ENCODE measurements around the gene SMIM24.
"Not testable (repeated sequence)": the region's sequence is repeated elsewhere in the genome, so short reads cannot be mapped to it uniquely, and the experiment has no call there.

The SMIM24 gene

GRCh38 chr19:3454656-3455392, 25.5 kb downstream of the SMIM24 start:
- TF ChIP-seq, protein P1, sequence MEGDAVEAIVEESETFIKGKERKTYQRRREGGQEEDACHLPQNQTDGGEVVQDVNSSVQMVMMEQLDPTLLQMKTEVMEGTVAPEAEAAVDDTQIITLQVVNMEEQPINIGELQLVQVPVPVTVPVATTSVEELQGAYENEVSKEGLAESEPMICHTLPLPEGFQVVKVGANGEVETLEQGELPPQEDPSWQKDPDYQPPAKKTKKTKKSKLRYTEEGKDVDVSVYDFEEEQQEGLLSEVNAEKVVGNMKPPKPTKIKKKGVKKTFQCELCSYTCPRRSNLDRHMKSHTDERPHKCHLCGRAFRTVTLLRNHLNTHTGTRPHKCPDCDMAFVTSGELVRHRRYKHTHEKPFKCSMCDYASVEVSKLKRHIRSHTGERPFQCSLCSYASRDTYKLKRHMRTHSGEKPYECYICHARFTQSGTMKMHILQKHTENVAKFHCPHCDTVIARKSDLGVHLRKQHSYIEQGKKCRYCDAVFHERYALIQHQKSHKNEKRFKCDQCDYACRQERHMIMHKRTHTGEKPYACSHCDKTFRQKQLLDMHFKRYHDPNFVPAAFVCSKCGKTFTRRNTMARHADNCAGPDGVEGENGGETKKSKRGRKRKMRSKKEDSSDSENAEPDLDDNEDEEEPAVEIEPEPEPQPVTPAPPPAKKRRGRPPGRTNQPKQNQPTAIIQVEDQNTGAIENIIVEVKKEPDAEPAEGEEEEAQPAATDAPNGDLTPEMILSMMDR (IDR thresholded peaks at IDR 0.05; ENCODE audit: control extremely low read depth, extremely low read depth, low read depth, missing control alignments) = no peak
- CTCF ChIA-PET = interaction anchor here (1.2 kb wide), 1 partner anchor 15 kb away, joined by 3 read pairs; no protein-coding TSS in a partner anchor
- POLR2A ChIA-PET = interaction anchor here (0.7 kb wide), 1 partner anchor 47 kb away, joined by 6 read pairs; no protein-coding TSS in a partner anchor
- no peak for DNase-seq (ENCODE audit: extremely low spot score)

DNA sequence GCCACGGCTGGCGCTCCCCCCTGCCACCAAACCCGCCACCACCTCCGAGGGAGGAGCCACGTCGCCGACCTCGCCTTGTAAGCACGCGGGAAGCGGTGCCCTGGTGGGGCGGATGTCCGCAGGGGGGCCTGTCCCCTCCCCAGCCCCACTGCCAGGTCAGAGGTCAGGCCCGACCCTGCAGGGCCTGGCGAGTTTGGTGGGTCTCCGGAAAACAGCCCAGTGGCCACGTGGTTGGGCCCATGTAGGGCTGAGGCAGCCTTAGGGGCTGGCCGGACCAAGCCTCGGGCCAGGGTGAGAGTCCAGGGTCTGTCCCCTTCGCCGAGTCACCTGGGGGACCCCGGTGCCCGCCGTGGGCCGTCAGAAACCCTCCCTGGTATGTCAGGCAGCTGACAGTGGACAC, 26.5 kb downstream of the SMIM24 start:
- POLR2A ChIA-PET = no interaction called here
- CTCF ChIA-PET = interaction anchor here (1.2 kb wide), 1 partner anchor 16 kb away, joined by 3 read pairs; no protein-coding TSS in a partner anchor
- DNase-seq (ENCODE audit: extremely low spot score) = no peak
- TF ChIP-seq, protein P1 (IDR thresholded peaks at IDR 0.05; ENCODE audit: control extremely low read depth, extremely low read depth, low read depth, missing control alignments) = no peak

DNA sequence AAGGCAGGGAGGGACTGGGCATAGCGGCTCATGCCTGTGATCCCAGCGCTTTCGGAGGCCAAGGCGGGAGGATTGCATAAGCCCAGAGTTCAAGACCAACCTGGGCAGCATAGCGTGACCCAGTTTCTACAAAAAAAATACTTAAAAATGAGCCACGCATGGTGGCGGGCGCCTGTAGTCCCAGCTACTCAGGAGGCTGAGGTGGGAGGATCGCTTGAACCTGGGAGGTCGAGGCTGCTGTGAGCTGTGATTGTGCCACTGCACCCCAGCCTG, 27.4 kb downstream of the SMIM24 start:
- POLR2A ChIA-PET, CTCF ChIA-PET: not testable (repeated sequence)

DNA sequence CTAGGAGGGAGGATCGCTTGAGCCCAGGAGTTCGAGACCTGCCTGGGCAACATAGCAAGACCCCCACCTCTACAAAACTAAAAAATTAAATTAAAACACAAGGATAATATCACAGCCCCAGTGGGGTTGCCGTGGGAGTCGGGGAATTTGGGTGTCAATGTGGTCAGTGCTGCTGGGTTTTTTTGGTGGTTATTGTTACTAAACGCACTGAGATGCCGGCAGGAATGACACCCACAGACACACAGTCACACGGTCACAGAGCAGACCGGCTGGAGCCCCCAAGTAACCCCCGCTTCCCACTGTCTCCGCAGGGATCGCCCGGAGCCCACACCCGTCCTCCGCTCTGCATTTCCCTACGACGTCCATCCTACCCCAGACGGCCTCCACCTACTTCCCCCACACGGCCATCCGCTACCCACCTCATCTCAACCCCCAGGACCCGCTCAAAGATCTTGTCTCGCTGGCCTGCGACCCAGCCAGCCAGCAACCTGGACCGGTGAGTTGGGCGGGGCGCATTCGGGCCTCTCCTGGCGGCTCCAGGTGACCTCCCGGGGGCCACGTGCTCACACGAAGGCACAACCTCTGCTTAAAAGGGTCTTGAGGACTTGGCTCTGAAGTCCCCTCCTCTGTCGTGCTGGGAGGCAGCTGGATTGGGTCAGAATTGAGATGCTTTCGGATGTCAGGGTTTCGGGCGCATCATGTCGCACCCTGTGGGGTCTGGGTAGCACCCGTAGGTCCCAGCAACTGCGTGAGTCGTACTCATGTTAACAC, 28.0 kb downstream of the SMIM24 start:
- DNase-seq (ENCODE audit: extremely low spot score) = no peak
- TF ChIP-seq, protein P1 (IDR thresholded peaks at IDR 0.05; ENCODE audit: control extremely low read depth, extremely low read depth, low read depth, missing control alignments) = no peak
- ChIA-PET POLR2A (interaction anchor here (0.6 kb wide), 1 partner anchor 134 kb away, joined by 5 read pairs; no protein-coding TSS in a partner anchor), CTCF (no interaction called here)

More for the DNA sequence above, 27.4 kb downstream of the SMIM24 start:
- DNase-seq (ENCODE audit: extremely low spot score) = not testable (repeated sequence)

- TF ChIP-seq, protein P1 (IDR thresholded peaks at IDR 0.05; ENCODE audit: control extremely low read depth, extremely low read depth, low read depth, missing control alignments) = no peak
- CTCF ChIA-PET = no interaction called here
- POLR2A ChIA-PET = no interaction called here
- DNase-seq (ENCODE audit: extremely low spot score) = no peak
Observed at GRCh38 chr19:3451451-3451866, 28.9 kb downstream of the SMIM24 start.

GRCh38 chr19:3450796-3451411, 29.4 kb downstream of the SMIM24 start:
- ChIA-PET POLR2A (no interaction called here), CTCF (no interaction called here)
- DNase-seq (ENCODE audit: extremely low spot score) = no peak
- TF ChIP-seq, protein P1 (IDR thresholded peaks at IDR 0.05; ENCODE audit: control extremely low read depth, extremely low read depth, low read depth, missing control alignments) = no peak
